H1 (cell line): ENCODE data around the gene RAB2B. TPM values are rescaled to one million over a fixed set of nuclear protein-coding genes. Genes with fewer than 3 reads are reported as not detected.

ENCODE experiments used
- ASH2L ChIP-seq: fragments of 200-600, 300-600 bp; sonication (generic); IDR thresholded peaks from one replicate; pipeline ENCODE4 v1.7.1; 2017; ENCODE audit warnings: low read length
- ATF2 ChIP-seq: IDR thresholded peaks from 2 replicates; pipeline ENCODE4 v1.6.1; 2012; ENCODE audit warnings: low read length, inconsistent platforms
- CBX5 ChIP-seq: fragments of 300-800, 300-1000 bp; sonication (generic); IDR thresholded peaks from 2 replicates; pipeline ENCODE4 v1.7.1; 2016; ENCODE audit warnings: antibody characterized with exemption, low read length, low read depth
- CTCF ChIP-seq, 3 experiments: IDR thresholded peaks; 1 replicate in 2 of 3; 2 replicates in 1 of 3; pipeline versions ENCODE4 v1.5.1 to v1.6.1; 2011; ENCODE audit warnings: low read length in 3 of 3, mild to moderate bottlenecking in 3 of 3, inconsistent platforms in 2 of 3, low read depth in 1 of 3, moderate library complexity in 1 of 3; ENCODE audit not compliant: insufficient read depth in 1 of 3; ENCODE audit errors: control extremely low read depth in 1 of 3
- EGR1 ChIP-seq: IDR thresholded peaks from 2 replicates; pipeline ENCODE4 v1.6.1; 2011; ENCODE audit warnings: low read depth, low read length, borderline replicate concordance
- JUND ChIP-seq: IDR thresholded peaks from 2 replicates; pipeline ENCODE4 v1.6.1; 2011; ENCODE audit warnings: mild to moderate bottlenecking, improper control_type of control experiment, low read length
- KDM1A ChIP-seq: fragments of 200-600, 300-600 bp; sonication (generic); IDR thresholded peaks from 2 replicates; pipeline ENCODE4 v1.7.1; 2016; ENCODE audit warnings: mild to moderate bottlenecking, low read length, borderline replicate concordance
- KDM4A ChIP-seq: IDR thresholded peaks from one replicate; pipeline ENCODE4 v1.7.1; 2012; ENCODE audit warnings: low read depth, mild to moderate bottlenecking, moderate library complexity, low read length, inconsistent platforms; ENCODE audit not compliant: severe bottlenecking
- NANOG ChIP-seq: IDR thresholded peaks from 2 replicates; pipeline ENCODE4 v1.6.1; 2011; ENCODE audit warnings: low read length, low read depth, mild to moderate bottlenecking, inconsistent platforms; ENCODE audit not compliant: insufficient read depth, poor library complexity, severe bottlenecking
- POLR2A ChIP-seq, 2 experiments: IDR thresholded peaks; 1 replicate in 1 of 2; 2 replicates in 1 of 2; pipeline ENCODE4 v1.6.1; 2011; ENCODE audit warnings: low read depth in 2 of 2, low read length in 2 of 2, mild to moderate bottlenecking in 2 of 2; ENCODE audit errors: control extremely low read depth in 1 of 2
- POU5F1 ChIP-seq: IDR thresholded peaks from 2 replicates; pipeline ENCODE4 v1.6.1; 2011; ENCODE audit warnings: low read depth, mild to moderate bottlenecking, low read length, moderate library complexity
- RXRA ChIP-seq: IDR thresholded peaks from 2 replicates; pipeline ENCODE4 v1.6.1; 2011; ENCODE audit warnings: low read depth, mild to moderate bottlenecking, low read length, moderate library complexity; ENCODE audit not compliant: insufficient read depth
- TAF7 ChIP-seq: optimal IDR thresholded peaks from 2 replicates; pipeline ENCODE3; 2011; ENCODE audit warnings: low read depth, mild to moderate bottlenecking, inconsistent platforms, low read length, moderate library complexity, borderline replicate concordance
- YY1 ChIP-seq: IDR thresholded peaks from 2 replicates; pipeline ENCODE4 v1.6.1; 2011; ENCODE audit warnings: low read depth, mild to moderate bottlenecking, low read length
- polyA plus RNA-seq, 7 experiments: library from polyadenylated mRNA; depleted of rRNA in 3 of 7; stranded (reverse) in 5 of 7; unstranded in 2 of 7; fragments of >200 nt in 5 of 7; fragments of 200-250 nt in 2 of 7; gene quantifications; 1 replicate in 5 of 7; 2 replicates in 1 of 7; 4 replicates in 1 of 7; pipeline versions ENCODE4 v1.2.1 to v1.2.3, GENCODE V29; 2011 to 2013; ENCODE audit warnings: missing spikeins in 2 of 7, mixed read lengths in 2 of 7
- total RNA-seq: library from RNA; stranded (reverse); fragmentation: NEBNext Ultra II Directional; extraction: Animal tissue kit (Norgen Biotek cat#: 25700); gene quantifications from 2 replicates; pipeline ENCODE4 v1.2.1, GENCODE V29; 2021
- TF ChIP-seq, protein P1 (sequence below): IDR thresholded peaks from 2 replicates; pipeline ENCODE4 v1.6.1; 2012; ENCODE audit warnings: inconsistent platforms
- TF ChIP-seq, protein P2 (sequence below): IDR thresholded peaks from 2 replicates; pipeline ENCODE4 v1.6.1; 2011; ENCODE audit warnings: low read depth, mild to moderate bottlenecking, low read length; ENCODE audit not compliant: insufficient read depth
- TF ChIP-seq, protein P3 (sequence below): IDR thresholded peaks from 2 replicates; pipeline ENCODE4 v1.6.1; 2011; ENCODE audit warnings: low read length, improper control_type of control experiment

Gene RAB2B
- total and polyA plus RNA-seq, 2 of the 8 experiments (the other 6 are each of a cell fraction or from before 2014, with no cell fraction given) = 23.4 to 26.1 TPM

DNA sequence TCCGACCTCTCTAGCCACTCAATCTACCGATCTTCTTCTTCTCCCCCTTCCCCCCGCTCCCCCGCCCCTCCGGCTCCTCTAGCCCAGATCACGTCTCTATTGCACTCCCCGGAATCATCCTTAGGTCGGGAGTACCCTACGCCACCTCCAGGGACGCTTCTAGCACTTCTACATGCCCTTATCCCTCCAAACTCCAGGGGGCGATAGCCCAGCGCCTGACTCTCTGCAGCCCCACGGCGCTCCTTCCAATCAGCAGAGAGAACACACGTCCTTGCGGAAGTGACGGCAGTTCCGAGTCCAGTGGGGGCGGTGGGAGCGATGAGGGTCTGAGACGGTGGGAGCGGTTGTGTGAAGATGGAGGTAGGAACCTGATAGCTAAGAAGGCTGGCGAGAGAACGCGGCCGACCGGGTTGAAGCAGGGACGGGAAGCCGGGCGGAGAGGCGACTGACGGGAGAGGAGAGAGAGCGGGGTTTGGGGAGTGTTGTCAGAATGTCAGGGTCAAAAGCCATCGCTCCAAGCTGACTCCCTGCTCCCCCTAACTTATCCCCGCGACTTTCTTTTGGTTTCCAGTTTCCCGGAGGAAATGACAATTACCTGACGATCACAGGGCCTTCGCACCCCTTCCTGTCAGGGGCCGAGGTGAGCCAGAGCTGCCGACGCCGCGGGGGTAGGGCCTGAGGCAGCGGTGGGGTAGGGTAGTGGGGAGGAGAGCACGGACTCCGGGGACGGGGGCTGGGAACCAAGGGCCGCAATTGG is at the start of gene RAB2B, which contains the start of gene TOX4 (continued):
- TF ChIP-seq ATF2 (0 out of 2 replicates have a peak, but pooled peaks have one; percentile 66), KDM1A (no peak), KDM4A (no peak), POLR2A (IDR thresholded peaks at IDR 0.05; ENCODE audit: control extremely low read depth in 1 of 2, low read depth in 2 of 2, low read length in 2 of 2) (peak in 1 of 2 experiments; percentile 71; a peak in 2 of 3 replicates), CTCF (IDR thresholded peaks at IDR 0.05; ENCODE audit: control extremely low read depth in 1 of 3, insufficient read depth in 1 of 3, low read depth in 1 of 3, low read length in 3 of 3) (peak; percentile 83 to 99 (median 99)), TAF7 (peak; percentile 65), POU5F1 (no peak), CBX5 (no peak), RXRA (no peak), JUND (peak; percentile 38; the same call in 1 of the 2 replicates), EGR1 (peak; percentile 86; the same call in 1 of the 2 replicates), ASH2L (peak; percentile 39), NANOG (peak; percentile 27), YY1 (0 out of 2 replicates have a peak, but pooled peaks have one; percentile 26)
- TF ChIP-seq, protein P1, sequence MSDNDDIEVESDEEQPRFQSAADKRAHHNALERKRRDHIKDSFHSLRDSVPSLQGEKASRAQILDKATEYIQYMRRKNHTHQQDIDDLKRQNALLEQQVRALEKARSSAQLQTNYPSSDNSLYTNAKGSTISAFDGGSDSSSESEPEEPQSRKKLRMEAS = peak; percentile 40; the same call in 1 of the 2 replicates
- TF ChIP-seq, protein P2, sequence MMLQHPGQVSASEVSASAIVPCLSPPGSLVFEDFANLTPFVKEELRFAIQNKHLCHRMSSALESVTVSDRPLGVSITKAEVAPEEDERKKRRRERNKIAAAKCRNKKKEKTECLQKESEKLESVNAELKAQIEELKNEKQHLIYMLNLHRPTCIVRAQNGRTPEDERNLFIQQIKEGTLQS = 0 out of 2 replicates have a peak, but pooled peaks have one; percentile 34
- TF ChIP-seq, protein P3, sequence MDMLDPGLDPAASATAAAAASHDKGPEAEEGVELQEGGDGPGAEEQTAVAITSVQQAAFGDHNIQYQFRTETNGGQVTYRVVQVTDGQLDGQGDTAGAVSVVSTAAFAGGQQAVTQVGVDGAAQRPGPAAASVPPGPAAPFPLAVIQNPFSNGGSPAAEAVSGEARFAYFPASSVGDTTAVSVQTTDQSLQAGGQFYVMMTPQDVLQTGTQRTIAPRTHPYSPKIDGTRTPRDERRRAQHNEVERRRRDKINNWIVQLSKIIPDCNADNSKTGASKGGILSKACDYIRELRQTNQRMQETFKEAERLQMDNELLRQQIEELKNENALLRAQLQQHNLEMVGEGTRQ = no peak
